Activated T-cell treated with anti-CD3 and anti-CD28 coated beads for 24 hours (primary cell): Measurements from ENCODE around the gene KRIT1.
"Not testable (repeated sequence)": the region's sequence is repeated elsewhere in the genome, so short reads cannot be mapped to it uniquely, and the experiment has no call there.

Source experiments
- DNase-seq: peaks from one replicate; pipeline ENCODE4 v3.0.0-alpha.2; 2020; ENCODE audit warnings: low read depth

The KRIT1 gene

GRCh38 chr7:92245487-92246359, at the start of gene KRIT1, which contains the start of gene ANKIB1:
TSS of gene KRIT1 (minus strand) at chr7:92245914. CDS start at chr7:92242135, 3,779 bp downstream.
TSS of gene ANKIB1 (plus strand) at chr7:92245974. CDS start at chr7:92294979, 49,005 bp downstream.
- DNase-seq, result peak; percentile 83

GRCh38 chr7:92295391-92295790, 49.7 kb upstream of the KRIT1 start:
- DNase-seq, result no peak

- no peak for DNase-seq
Measured at GRCh38 chr7:92293896-92294590, 48.3 kb upstream of the KRIT1 start.

GRCh38 chr7:92292981-92293380, 47.3 kb upstream of the KRIT1 start:
- DNase-seq, result no peak

- no peak for DNase-seq
Measured at GRCh38 chr7:92289321-92289720, 43.6 kb upstream of the KRIT1 start.

- no peak for DNase-seq
Measured at GRCh38 chr7:92282930-92283329, 37.2 kb upstream of the KRIT1 start.

- no peak for DNase-seq
Measured at GRCh38 chr7:92282221-92282814, 36.6 kb upstream of the KRIT1 start.

- DNase-seq, result no peak
Measured at GRCh38 chr7:92281031-92281430, 35.3 kb upstream of the KRIT1 start.

GRCh38 chr7:92279396-92280031, 33.8 kb upstream of the KRIT1 start:
- DNase-seq, result no peak

GRCh38 chr7:92276460-92276864, 30.7 kb upstream of the KRIT1 start:
- DNase-seq, result no peak

GRCh38 chr7:92275327-92275726, 29.6 kb upstream of the KRIT1 start:
- no peak for DNase-seq

GRCh38 chr7:92268921-92269320, 23.2 kb upstream of the KRIT1 start:
- DNase-seq, result no peak

- DNase-seq, result no peak
Measured at GRCh38 chr7:92266415-92267241, 20.9 kb upstream of the KRIT1 start.

- DNase-seq, result no peak
Measured at GRCh38 chr7:92260248-92260781, 14.6 kb upstream of the KRIT1 start.

GRCh38 chr7:92259610-92260247, 14.0 kb upstream of the KRIT1 start:
- DNase-seq, result no peak

GRCh38 chr7:92259062-92259461, 13.3 kb upstream of the KRIT1 start:
- DNase-seq, result no peak

GRCh38 chr7:92255308-92255707, 9.6 kb upstream of the KRIT1 start:
- DNase-seq, result no peak

- not testable (repeated sequence) for DNase-seq
Measured at GRCh38 chr7:92254800-92255199, 9.1 kb upstream of the KRIT1 start.

- no peak for DNase-seq
Measured at GRCh38 chr7:92253251-92253650, 7.5 kb upstream of the KRIT1 start.

GRCh38 chr7:92251181-92251580, 5.5 kb upstream of the KRIT1 start:
- no peak for DNase-seq

GRCh38 chr7:92250603-92251002, 4.9 kb upstream of the KRIT1 start:
- no peak for DNase-seq
